GM21737 (cell line): Measurements from ENCODE around the gene EPB41L4A.

ENCODE experiments used
- ATAC-seq: cut with Tn5 transposase; IDR thresholded peaks from one replicate; pipeline ENCODE4 v1.9.1; 2021; ENCODE audit warnings: mild to moderate bottlenecking, moderate library complexity; ENCODE audit not compliant: unreplicated experiment

EPB41L4A gene

DNA sequence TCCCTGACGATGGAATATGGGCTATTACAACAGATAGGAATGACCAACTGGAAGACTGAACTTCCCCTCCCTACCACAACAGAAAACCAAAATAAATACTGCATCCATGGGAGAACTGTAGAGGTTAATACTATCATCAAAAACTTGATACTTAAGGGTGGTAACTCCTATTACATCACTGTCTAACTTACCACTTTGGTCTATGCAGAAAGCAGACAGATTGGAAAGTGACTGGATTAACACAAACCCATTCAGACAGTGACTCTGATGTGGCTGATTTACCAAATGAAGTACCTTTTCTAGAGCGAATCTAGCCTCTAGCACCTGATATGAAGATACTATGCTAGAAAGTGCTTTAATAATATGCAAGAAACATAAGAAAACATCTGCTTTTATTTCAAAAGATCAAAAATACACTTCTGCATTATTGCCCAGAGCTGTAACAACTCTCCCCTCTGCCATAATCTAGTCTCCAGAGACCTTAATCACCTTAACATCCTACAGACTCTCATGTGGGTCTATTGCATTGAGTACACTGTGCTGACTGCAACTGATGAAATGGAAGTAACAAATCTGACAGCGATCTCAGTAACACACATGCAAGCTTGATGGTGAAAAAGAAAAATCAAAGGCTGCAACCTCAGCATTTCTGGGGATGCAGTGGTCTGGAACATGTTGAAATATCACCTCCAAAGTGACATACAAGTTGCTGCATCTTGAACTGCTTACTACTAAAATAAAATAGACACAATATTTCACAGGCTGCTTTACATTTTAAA, 62.7 kb downstream of the EPB41L4A start:
- ATAC-seq = no peak

DNA sequence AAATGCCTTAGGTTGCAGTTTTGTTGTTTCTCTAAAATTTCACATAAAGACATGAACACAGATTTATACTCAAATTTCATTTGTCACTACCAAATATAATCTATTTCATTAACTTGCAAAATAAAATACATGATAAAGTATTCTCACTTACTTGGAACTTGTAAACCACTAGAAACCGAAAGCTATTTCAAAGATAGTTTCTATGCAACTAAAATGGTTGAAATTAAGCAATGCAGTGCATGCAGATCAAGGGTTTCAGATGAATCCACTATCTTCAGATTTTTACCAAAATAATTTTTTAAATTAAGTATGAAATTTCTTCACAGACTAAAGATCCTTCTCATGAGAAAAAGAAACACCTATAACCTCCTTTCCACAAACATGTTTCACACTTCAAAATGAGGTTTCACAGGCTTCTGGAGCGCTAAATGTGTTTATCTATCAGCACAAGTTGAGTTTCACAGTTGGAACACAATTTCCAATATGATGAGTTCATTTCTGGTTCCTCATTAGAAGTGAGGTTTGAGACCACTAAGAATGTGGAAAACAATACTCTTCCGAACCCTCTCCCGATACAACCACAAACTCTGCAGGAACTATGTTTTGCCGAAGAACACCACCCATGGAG, 63.9 kb downstream of the EPB41L4A start:
- no peak for ATAC-seq

DNA sequence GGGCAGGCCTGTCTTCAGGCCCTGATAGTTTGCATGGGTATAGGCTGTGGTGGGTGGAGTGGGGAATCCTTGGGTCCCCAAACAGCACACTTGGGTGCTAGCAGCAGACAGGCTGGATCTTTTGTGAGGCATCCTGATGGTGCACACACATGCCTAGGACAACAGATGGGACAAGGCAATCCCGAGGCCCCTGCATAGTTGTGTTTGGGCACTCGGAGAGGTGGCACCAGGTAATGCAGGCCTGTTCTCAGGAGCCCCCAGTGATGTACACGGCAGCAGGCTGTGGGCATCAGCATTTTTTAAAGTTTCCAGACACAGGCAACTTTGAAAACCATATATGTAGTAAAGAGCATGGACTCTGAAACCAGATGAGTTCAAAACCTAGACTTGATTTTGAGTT, 65.4 kb downstream of the EPB41L4A start:
- ATAC-seq = no peak

DNA sequence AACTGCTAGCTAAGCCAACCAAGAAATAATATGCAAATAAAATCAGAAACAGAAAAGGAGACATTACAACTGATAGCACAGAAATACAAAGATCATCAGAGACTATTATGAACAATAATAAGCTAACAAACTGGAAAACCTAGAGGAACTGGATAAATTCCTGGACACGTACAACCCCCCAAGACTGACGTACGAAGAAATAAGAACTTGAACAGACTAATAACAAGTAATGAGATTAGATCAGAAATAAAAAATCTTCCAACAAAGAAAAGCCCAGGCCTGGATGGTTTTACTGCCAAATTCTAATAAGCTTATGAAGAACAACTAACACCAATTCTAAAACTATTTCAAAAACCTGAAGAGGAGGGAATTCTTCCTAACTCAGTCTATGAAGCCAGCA, 67.9 kb downstream of the EPB41L4A start:
- no peak for ATAC-seq

DNA sequence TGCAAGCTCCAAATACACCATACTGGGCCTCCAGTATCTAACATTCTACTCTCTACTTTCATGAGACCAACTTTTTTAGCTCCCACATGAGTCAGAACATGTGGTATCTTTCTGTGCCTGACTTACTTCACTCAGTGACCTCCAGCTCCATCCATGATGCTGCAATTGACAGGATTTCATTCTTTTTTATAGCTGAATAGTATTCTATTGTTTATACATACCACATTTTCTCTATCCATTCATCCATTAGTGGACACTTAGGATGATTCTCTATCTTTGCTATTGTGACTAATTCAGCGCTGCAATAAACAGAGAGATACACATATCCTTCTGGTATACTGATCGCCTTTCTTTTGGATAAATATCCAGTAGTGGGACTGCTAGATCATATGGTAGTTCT, 68.5 kb downstream of the EPB41L4A start:
- ATAC-seq = no peak

DNA sequence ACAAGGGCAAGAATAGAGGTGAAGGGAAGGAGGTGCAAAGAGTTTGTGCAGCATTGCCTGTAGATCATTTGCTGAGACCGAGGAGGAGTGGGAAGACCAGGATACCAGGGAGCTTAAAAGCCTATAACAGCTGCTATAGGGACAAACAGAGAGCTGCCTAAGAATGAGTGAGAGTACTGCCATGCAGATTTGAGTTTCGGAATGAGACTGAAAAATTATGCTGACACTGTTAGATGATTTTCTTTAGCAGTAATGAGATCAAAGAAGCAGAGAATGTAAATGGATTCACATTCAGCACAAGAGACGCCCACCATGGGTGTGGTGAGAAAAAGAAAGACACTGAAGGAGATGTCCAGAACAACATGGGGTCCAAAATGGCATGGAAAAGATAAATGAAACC, 69.7 kb downstream of the EPB41L4A start:
- ATAC-seq = no peak

DNA sequence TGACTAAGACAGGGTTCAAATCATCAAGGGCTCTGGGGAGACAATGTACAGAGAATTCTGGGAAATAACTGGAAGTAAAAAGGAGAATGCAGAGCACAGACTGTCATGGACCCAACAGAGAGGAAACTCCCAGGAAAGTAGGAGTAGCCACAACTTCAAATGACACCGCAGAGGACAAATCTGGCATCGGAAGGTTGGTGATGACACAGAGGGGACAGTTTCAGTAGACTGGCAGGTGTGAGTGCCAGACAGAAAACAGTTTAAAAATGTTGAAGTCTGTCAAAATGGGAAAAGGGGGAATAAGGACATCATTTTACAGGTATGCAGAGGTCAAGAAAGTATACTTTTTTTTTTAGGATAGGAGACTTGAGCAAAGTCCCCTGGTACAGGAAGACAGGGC, 70.2 kb downstream of the EPB41L4A start:
- ATAC-seq = no peak

DNA sequence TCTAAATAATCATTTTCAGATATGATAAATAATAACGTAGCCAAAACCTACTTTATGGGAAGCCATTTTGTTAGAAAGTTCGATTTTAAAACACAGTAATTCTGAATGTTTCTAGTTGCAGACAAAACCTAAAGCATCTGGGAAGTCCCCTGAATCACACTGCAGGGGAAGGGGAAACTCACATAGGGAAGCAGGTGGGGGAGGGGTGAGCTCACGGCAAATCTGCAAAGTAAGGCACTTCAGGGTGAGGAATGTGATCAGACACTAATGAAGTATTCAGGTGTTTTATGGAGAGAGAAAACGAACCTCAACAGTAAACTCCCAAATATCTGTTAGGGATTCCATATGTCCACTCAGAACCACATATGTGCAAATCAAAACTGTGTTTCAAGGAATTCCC, 70.7 kb downstream of the EPB41L4A start:
- ATAC-seq = no peak

DNA sequence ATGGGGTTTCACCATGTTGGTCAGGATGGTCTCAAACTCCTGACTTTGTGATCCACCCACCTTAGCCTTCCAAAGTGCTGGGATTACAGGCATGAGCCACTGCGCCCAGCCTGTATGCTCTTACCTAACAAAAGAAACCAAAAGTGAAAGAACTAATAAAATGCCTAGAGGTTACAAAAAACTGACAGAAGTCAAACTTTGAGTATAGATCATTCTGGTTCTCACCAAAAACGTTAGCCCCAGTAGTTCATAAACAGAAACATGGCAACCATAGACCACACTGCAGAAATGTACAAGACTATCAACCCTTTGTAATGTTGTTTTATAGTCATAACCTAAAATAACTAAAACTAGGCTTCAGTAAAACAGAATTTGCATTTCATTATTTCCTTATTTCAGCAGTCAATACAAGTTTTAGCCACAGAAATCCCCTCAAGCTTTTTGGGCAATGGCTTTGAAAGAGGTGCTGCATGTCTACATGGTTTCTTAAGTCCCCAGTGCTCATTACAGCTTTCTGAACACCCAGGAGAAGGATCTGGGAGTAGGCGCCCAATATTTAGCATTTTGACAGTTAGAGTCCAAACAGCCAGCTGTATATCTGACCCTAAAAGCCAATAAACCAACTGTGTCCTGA, 72.5 kb downstream of the EPB41L4A start:
- ATAC-seq = peak; percentile 51

DNA sequence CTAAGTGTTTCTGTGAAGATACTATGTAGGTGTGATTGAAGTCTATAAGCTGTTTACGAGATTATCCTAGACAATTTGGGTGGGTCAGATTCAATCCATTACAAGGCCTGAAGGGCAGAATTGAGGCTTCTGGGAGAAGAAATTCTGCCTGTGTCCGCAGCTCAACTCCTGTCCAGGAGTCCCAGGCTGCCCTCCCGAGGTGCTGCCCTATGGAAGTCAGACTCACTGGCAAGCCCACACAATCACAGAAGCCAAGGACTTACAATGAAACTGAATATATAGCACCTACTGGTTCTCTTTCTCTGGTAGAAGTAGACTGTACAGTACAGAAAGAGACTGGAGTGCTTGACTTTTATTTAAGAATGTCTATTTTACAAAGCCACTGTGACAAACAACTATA, 74.5 kb downstream of the EPB41L4A start:
- no peak for ATAC-seq

DNA sequence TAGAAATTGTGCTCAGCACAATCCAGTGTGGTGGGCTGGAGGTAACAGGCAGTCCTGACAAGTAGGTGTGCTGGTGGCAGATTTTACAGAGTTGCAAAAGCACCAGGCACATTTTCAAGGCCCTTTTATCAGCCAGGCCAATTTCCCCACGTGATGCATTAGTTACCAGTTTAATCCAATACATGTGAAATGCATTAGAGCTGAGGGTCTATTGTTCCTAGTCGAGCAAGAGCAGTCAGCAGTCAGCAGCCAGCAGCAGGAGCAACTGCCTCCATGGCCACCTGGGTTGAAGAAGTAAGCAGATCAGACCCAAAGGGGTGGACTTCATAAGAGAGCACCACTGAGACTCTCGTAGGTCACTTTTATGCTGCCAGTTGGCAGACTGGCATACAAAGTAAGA, 76.7 kb downstream of the EPB41L4A start:
- ATAC-seq = no peak

DNA sequence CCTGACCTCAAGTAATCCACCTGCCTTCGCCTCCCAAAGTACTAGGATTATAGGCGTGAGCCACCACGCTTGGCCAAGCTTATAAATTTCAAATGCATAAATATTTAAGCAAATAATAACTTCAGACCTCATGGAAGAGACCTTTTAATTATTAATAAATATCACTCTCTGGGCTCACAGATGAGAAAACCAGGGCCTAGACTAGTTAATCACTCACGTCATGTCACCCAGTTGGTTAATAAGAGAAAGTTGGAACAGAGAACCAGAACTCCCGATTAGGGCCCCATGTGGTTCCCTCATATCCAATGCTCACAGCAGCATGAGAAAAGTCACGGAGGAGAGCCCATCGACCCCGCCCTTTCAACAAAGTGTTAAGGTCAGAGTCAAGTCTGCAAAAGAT, 79.3 kb downstream of the EPB41L4A start:
- no peak for ATAC-seq

DNA sequence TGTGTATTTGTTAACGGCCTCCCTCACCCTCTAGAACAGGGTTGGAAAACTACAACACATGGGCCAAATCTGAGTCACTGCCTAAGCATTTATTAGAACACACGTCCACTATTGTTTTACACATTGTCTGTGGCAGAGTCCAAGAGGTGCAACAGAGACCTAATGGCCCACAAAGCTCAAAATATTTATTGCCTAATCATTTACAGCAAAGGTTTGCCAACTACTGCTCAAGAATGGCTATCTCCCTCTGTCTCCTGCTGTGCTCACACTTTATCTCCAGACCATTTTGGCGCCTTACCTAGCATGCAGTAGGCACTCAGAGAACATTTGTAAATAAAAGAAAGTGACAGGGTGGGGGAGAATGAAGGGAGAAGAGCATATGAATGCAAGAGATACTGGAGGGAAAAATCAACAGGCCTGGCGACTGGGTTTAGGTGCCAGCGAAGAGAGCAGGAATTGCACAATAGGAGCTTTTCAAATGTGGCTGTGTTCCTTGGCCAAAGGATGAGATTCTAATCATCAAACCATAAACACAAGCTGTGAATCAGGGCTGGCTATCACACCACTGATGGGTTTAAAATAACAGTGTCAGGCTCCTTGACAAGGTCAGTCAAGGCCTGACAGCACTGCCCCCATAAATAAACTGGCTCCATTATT, 80.3 kb downstream of the EPB41L4A start:
- ATAC-seq = no peak

DNA sequence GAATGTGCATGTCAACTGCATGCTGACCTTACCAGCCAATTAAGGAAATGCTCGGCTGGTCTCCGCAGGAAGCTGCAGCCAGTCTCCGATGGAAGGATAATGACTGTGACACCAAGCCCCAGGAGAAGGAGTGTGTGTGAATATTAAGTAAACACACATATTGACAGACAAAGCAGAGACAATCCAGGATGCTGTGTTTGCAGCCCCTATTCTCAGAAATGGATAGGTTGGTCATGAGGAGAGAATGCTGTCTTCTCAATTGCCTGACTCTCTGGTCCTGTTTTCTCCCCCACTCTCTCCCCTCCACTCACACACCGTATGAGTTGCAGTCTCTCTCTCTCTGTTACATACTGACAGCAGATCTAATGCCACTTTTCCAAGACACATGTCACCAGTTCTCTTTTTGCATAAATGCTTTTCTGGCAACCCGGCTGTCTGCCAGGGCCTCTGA, 85.7 kb downstream of the EPB41L4A start:
- no peak for ATAC-seq

DNA sequence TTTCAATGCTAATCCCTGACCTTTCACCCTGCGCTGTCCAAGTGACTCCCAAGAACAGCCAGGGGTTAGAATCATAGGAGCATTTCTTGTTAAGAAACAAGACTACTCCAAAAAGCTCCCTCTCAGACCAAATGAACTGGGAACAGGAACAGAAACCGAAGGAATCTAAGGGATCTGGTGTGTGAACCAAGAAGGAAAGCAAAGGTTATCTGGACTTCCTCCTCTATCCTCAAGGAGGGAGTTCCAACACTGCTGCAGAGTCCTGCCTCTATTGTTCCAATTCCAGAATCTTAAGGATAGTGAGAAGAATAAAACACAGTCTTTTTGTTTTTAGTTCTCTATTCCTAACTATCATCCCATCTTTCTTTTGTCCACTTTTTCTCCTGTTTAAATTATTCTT, 87.2 kb downstream of the EPB41L4A start:
- no peak for ATAC-seq

DNA sequence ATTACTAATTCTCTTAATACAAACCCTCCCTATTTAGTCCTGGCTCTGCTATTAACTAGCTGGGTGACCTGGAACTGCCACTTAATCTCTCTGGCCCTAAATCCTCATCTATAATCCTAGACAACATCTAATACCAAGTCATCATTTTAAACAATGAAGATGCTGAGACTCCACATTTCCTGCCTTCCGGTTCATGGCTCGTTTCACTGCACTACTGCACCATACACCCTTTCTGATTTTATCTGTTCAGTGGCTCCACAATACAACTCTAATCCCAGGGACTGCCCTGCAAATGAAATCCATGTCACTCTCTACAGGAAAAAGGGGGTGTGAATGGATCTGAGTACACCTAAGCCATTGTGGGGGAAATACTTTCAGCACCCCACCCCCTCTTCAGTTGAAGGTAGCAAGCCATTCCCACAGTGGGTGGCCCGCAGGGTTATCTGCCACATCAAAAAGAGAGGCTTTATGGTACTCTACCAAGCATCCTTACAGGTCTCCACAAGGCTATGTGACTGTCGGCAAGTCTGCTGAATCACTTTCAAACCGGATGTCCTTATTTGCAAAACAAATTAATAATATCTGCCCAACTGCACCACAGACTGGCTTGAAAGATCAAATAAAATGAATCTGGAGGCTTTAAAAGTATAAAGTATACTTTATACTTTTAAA, 89.5 kb downstream of the EPB41L4A start:
- peak; percentile 93 for ATAC-seq

DNA sequence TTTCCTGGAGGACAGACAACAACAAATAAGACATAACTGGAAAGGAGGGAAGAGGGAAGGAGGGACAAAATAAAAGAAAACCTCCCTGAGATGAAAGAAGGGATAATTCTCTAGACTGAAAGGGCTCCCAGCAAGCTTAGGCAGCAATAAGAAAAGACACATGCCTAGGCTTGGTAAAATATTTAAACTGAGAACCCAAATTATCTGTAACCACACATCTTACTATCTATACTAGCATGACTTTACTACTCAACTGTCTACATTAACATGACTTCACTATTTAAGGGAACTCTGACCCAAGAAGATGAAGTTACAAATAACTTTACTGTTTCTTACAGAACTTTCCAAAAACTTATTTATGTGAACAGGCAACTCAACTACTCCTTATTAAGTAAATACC, 95.9 kb downstream of the EPB41L4A start:
- ATAC-seq = no peak

DNA sequence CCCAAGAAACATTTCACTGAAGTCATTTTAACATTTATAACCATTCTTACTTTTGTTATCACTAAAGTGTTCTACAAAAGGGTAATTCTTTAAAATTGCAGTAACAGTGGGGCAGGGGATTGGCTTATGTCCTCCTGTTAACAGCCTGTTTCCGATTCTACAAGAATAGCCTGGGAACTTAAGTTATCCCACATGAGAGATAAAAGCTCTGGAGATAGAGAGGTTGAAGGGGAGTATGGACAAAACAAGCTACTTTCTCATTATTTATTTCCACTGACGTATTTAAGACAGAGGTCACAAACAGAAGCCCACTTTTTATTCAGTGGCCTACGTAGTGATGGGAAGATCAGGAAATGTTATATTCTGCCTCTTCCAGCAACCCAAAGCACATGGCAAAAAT, 98.7 kb downstream of the EPB41L4A start:
- no peak for ATAC-seq

DNA sequence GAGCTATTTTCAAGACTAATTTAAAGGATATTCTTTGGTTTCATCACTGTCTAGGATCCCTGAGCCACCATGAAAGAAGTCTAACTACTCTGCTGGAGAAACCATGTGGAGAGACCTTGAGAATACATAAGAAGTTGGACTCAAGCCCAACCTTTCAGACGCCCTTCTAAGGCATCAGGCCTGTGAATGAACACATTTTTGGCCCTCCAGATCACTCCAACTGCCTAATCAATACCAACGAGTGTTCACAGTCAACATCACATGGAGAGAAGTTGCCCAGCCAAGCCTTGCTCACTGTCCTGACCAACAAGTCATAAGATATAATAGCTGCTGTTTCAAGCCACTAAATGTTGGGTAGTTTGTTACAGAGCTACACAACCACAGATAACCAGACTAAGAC, 100.7 kb downstream of the EPB41L4A start:
- ATAC-seq = no peak

DNA sequence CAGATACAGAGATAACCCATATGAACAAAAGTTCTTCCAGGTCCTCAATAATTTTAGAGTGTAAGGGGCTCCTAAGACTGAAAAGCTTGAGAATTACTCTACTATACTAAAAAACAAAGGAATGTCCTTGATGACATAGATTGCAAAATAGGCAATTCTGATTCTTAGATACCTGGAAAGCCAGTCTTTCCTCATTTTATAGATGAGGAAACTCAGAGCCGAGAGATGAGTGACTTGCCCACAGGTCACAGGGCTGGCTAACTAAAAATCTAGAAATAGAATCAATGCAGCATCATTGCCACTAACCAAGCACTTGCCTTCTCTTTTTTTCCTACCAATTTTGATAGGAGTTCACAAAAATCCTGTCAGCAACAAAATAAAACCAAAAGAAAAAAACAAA, 101.2 kb downstream of the EPB41L4A start:
- ATAC-seq = no peak

DNA sequence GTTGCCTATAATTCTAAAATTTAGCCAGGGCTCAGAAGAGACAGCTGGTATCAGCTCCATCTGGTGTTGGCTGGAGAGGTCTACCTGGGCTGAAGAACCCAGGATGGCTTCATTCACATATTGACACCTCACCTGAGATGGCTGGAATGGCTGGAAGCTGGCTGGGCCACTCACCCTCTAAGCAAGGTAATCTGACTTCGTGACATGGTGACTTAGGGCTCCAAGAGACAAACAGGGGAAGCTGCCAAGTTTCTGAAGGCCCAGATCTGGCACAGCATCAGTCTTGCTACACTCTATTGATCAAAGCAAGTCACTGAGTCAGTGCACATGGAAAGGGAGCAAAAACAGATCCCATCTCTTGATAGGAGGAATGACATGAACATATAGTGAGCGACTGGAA, 102.3 kb downstream of the EPB41L4A start:
- no peak for ATAC-seq
